Endodermal cell (in vitro differentiated cells): ENCODE data around the gene PITPNM1. TPM values are rescaled to one million over a fixed set of nuclear protein-coding genes. Genes with fewer than 3 reads are reported as not detected.
A peak's percentile ranks its signal among the peaks of the same experiment; 100 is the strongest.
"Not testable (repeated sequence)": the region's sequence is repeated elsewhere in the genome, so short reads cannot be mapped to it uniquely, and the experiment has no call there.

Experiments
- DNase-seq: peaks from one replicate; pipeline ENCODE4 v3.0.0-alpha.2; 2017
- H3K27ac ChIP-seq: 2 replicates; pipeline ENCODE4 v1.5.1; 2013; ENCODE audit warnings: mild to moderate bottlenecking, low read depth, low read length, moderate library complexity
- H3K27me3 ChIP-seq: 2 replicates; pipeline ENCODE4 v1.6.1; 2013; ENCODE audit warnings: mild to moderate bottlenecking, low read length, moderate library complexity; ENCODE audit not compliant: insufficient read depth, control insufficient read depth, poor library complexity, severe bottlenecking
- H3K36me3 ChIP-seq: 2 replicates; pipeline ENCODE4 v1.7.0; 2013; ENCODE audit warnings: mild to moderate bottlenecking, low read length, moderate library complexity; ENCODE audit not compliant: control insufficient read depth, insufficient read depth
- H3K4me1 ChIP-seq: one replicate; pipeline ENCODE4 v1.7.0; 2013; ENCODE audit warnings: low read length; ENCODE audit not compliant: control insufficient read depth, insufficient read depth
- H3K4me3 ChIP-seq: 2 replicates; pipeline ENCODE4 v1.5.1; 2013; ENCODE audit warnings: mild to moderate bottlenecking, low read length, moderate library complexity
- H3K9ac ChIP-seq: 2 replicates; pipeline ENCODE4 v1.6.1; 2013; ENCODE audit warnings: mild to moderate bottlenecking, low read length, moderate library complexity; ENCODE audit not compliant: poor library complexity, severe bottlenecking; ENCODE audit errors: extremely low read depth
- H3K9me3 ChIP-seq: 2 replicates; pipeline ENCODE4 v1.6.1; 2013; ENCODE audit warnings: mild to moderate bottlenecking, low read length, moderate library complexity; ENCODE audit not compliant: control insufficient read depth
- H3K27ac Mint-ChIP-seq: 2 replicates; pipeline ENCODE4 v1.8.0; 2020; ENCODE audit warnings: mixed read lengths
- H3K27me3 Mint-ChIP-seq: 2 replicates; pipeline ENCODE4 v1.8.0; 2021; ENCODE audit warnings: mild to moderate bottlenecking, mixed read lengths; ENCODE audit not compliant: insufficient read depth
- H3K36me3 Mint-ChIP-seq: 2 replicates; pipeline ENCODE4 v1.8.0; 2020; ENCODE audit warnings: low read depth, mixed read lengths
- H3K4me1 Mint-ChIP-seq: 2 replicates; pipeline ENCODE4 v1.8.0; 2020; ENCODE audit warnings: mixed read lengths
- H3K4me3 Mint-ChIP-seq: 2 replicates; pipeline ENCODE4 v1.8.0; 2020; ENCODE audit warnings: mild to moderate bottlenecking, moderate library complexity, mixed read lengths
- H3K9me3 Mint-ChIP-seq: 2 replicates; pipeline ENCODE4 v1.8.0; 2020; ENCODE audit warnings: mild to moderate bottlenecking, mixed read lengths
- whole genome bisulfite sequencing, 2 experiments: methylation state at CpG; one replicate each; pipeline versions ENCODE4 v1.1.5 to v1.1.7; 2013; ENCODE audit warnings: missing lambda C conversion rate in 2 of 2, mixed read lengths in 1 of 2; ENCODE audit not compliant: insufficient coverage in 1 of 2, insufficient read length in 1 of 2; 5-methylcytosine and 5-hydroxymethylcytosine counted together
- total RNA-seq, 2 donors: library from RNA; stranded (reverse); fragmentation: NEBNext Ultra II Directional in 1 of 2; extraction: Animal tissue kit (Norgen Biotek cat#: 25700) in 1 of 2; gene quantifications; 2 replicates in 1 of 2; 3 replicates in 1 of 2; pipeline ENCODE4 v1.2.1, GENCODE V29; 2021
- TF ChIP-seq, protein P1 (sequence below): fragments of 200-600 bp; sonication (generic); conservative IDR thresholded peaks from 2 replicates; pipeline ENCODE4 v1.5.0; 2021; ENCODE audit warnings: antibody characterized with exemption, mild to moderate bottlenecking

The PITPNM1 gene
- total RNA-seq, 2 donors from 2014 or later: 94.6 to 104 TPM

DNA sequence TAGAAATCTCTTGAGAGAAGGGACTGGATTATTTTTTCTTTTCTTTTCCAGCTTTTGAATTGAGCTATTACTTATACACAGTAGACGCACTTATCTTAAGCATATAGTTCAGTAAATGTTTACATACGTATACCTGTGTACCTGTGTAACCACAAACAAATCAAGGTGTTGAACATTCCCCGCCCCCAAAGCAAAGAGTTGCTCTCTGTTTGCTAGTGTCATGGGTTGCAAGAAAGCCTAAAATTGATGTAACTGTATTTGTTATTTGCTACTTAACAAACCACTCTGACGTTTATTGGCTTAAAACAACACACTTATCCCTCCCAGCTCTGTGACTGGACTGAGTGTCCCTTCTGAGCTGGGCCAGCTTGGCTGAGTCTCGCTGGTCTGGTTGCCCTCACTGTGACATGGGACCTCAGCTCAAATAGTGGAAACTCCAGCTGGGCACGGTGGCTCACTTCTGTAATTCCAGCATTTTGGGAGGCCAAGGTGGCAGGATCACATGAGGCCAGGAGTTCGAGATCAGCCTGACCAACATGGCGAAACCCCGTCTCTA is 43.5 kb upstream of the PITPNM1 start:
- Mint-ChIP-seq H3K4me3 (no peak overlapping the region), H3K36me3 (peaks cover 4% of the 10 kb centered on the region), H3K9me3 (peaks cover 31% of the 10 kb centered on the region), H3K27me3 (peaks cover 14% of the 10 kb centered on the region), H3K27ac (no peak overlapping the region), H3K4me1 (no peaks in the 10 kb centered on the region)
- no peak overlapping the region for H3K4me3 ChIP-seq
- no peaks in the 10 kb centered on the region for H3K36me3 ChIP-seq
- H3K9me3 ChIP-seq: peaks cover 26% of the 10 kb centered on the region
- DNase-seq: no peak
- WGBS, 2 experiments: 92 to 94% methylated on average over 3 to 8 of the region's 9 CpGs
- no peak overlapping the region for H3K9ac ChIP-seq
- TF ChIP-seq, protein P1, sequence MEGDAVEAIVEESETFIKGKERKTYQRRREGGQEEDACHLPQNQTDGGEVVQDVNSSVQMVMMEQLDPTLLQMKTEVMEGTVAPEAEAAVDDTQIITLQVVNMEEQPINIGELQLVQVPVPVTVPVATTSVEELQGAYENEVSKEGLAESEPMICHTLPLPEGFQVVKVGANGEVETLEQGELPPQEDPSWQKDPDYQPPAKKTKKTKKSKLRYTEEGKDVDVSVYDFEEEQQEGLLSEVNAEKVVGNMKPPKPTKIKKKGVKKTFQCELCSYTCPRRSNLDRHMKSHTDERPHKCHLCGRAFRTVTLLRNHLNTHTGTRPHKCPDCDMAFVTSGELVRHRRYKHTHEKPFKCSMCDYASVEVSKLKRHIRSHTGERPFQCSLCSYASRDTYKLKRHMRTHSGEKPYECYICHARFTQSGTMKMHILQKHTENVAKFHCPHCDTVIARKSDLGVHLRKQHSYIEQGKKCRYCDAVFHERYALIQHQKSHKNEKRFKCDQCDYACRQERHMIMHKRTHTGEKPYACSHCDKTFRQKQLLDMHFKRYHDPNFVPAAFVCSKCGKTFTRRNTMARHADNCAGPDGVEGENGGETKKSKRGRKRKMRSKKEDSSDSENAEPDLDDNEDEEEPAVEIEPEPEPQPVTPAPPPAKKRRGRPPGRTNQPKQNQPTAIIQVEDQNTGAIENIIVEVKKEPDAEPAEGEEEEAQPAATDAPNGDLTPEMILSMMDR: no peak
- no peak overlapping the region for H3K27ac ChIP-seq
- no peaks in the 10 kb centered on the region for H3K27me3 ChIP-seq
- H3K4me1 ChIP-seq: no peaks in the 10 kb centered on the region

DNA sequence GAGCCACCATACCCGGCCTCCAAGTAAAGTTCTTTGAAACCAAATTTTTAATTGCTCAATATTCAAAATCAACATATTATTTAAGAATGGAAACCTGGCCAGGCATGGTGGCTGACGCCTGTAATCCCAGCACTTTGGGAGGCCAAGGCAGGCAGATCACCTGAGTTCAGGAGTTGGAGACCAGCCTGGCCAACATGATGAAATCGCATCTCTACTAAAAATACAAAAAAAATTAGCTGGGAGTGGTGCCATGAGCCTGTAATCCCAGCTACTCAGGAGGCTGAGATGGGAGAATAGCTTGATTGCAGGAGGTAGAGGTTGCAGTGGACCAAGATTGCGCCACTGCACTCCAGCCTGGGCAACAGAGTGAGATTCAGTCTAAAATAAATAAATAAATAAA is 42.9 kb upstream of the PITPNM1 start:
- not testable (repeated sequence) for H3K4me1 Mint-ChIP-seq, H3K36me3 ChIP-seq, H3K36me3 Mint-ChIP-seq, H3K4me3 ChIP-seq, DNase-seq, H3K27ac Mint-ChIP-seq, H3K4me1 ChIP-seq, H3K27ac ChIP-seq, H3K4me3 Mint-ChIP-seq, H3K27me3 ChIP-seq, H3K9ac ChIP-seq
- Mint-ChIP-seq H3K27me3 (peaks cover 14% of the 10 kb centered on the region), H3K9me3 (peaks cover 31% of the 10 kb centered on the region)
- H3K9me3 ChIP-seq: peaks cover 26% of the 10 kb centered on the region
- WGBS, 2 experiments: 88 to 90% methylated on average over 1 to 3 of the region's 4 CpGs

DNA sequence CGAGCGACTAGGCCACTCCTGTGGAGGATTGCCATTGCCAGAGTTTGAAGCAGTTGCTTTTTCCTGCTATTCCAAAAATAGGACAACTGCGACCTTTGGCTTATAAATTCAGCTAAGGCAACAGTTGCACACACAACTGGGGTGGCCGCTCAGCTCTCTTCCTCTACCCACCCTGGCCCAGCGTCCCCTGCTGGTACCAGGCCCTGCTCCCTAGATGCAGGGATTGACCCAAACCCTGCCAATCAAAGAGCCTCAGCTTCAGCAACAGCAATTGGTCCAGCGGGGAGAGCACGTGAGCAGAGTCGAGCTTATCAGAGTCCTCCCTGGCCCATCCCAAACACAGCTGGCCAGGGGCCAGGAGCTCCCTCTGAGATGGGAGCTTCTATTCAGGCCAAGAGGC is 40.1 kb upstream of the PITPNM1 start:
- no peaks in the 10 kb centered on the region for H3K27me3 ChIP-seq
- peaks cover 4% of the 10 kb centered on the region for H3K9me3 ChIP-seq
- H3K4me3 ChIP-seq: no peak overlapping the region
- 84 to 85% methylated on average over 5 to 8 of the region's 8 CpGs for WGBS, 2 experiments
- no peak overlapping the region for H3K27ac ChIP-seq
- no peaks in the 10 kb centered on the region for H3K36me3 ChIP-seq
- H3K9ac ChIP-seq: no peak overlapping the region
- H3K4me1 Mint-ChIP-seq: peaks cover 4% of the 10 kb centered on the region
- H3K9me3 Mint-ChIP-seq: peaks cover 9% of the 10 kb centered on the region
- H3K36me3 Mint-ChIP-seq: no peaks in the 10 kb centered on the region
- H3K4me1 ChIP-seq: no peaks in the 10 kb centered on the region
- H3K27ac Mint-ChIP-seq: no peak overlapping the region
- H3K27me3 Mint-ChIP-seq: peaks cover 11% of the 10 kb centered on the region
- H3K4me3 Mint-ChIP-seq: no peak overlapping the region
- DNase-seq: peak; percentile 74
- TF ChIP-seq, protein P1: peak; percentile 23
